Mammary epithelial cell (primary cell): ENCODE data around the gene CIDEA.

Experiments
- CTCF ChIP-seq, 2 donors: IDR thresholded peaks in 1 of 2; conservative IDR thresholded peaks in 1 of 2; 2 replicates each; pipeline ENCODE4 v1.5.1; 2011 to 2012; ENCODE audit warnings: inconsistent platforms in 2 of 2, low read length in 2 of 2, mild to moderate bottlenecking in 2 of 2, control low read depth in 1 of 2, low read depth in 1 of 2; ENCODE audit not compliant: insufficient read depth in 1 of 2; ENCODE audit errors: extremely low read depth in 1 of 2
- EZH2 ChIP-seq: IDR thresholded peaks from 2 replicates; pipeline ENCODE4 v1.6.1; 2012; ENCODE audit warnings: low read length, inconsistent platforms, borderline replicate concordance

GRCh38 chr18:12290086-12290485 is 35.9 kb downstream of the CIDEA start:
- no peak for TF ChIP-seq CTCF (conservative IDR thresholded peaks at IDR 0.05 in 1 of 2, IDR thresholded peaks at IDR 0.05 in 1 of 2; ENCODE audit: extremely low read depth in 1 of 2, insufficient read depth in 1 of 2, low read depth in 1 of 2, low read length in 2 of 2)
- TF ChIP-seq EZH2 = no peak
